Heart left ventricle (tissue), 13 donors: Measurements from ENCODE around the gene NPNT.
A peak's percentile ranks its signal among the peaks of the same experiment; 100 is the strongest.

Source experiments
- POLR2A ChIP-seq, 2 donors: fragments of 450-650 bp; IDR thresholded peaks; one replicate each; pipeline ENCODE4 v1.6.1; 2017; ENCODE audit warnings: antibody characterized with exemption in 2 of 2, mild to moderate bottlenecking in 2 of 2, moderate library complexity in 2 of 2
- TF ChIP-seq, protein P1 (sequence below), 12 donors: fragments of 200-600 bp; sonication (generic) in 4 of 12; IDR thresholded peaks; one replicate each; pipeline versions ENCODE4 v1.5.0 to v1.8.0; 2018 to 2022; ENCODE audit warnings: antibody characterized with exemption in 12 of 12, mild to moderate bottlenecking in 5 of 12
- donor health status: ischemic (EF 13 %, LVEDD 7.1; RV severe dilation, severe dysfunction).
- donor health status: DM: no; HTN: yes; CAD: no.
- donor health status: DM: no; HTN: no; CAD: no.
- donor health status: ischemic (EF 25% LVEDD 6.9; RV normal size, moderate dysfunction).
- donor health status: ischemic (EF 25% LVEDD 5.7; RV mildly dilated, moderate dysfunction).
- donor health status: ischemic (EF 35%, LVEDD 5.7; RV mildly dilated, moderate dysfunction).
- donor health status: nonischemic (EF 11% LVEDD 7.7; RV severe dilation, severe dysfunction).
- donor health status: DM: yes; HTN: yes; CAD: no.
- donor health status: PGD.
- donor health status: ischemic (EF 29% LVEDD 5.4; RV normal size, mild dysfunction).
- donor health status: nonischemic (EF 23%, LVEDD 6.1; RV moderate dilation, normal function).

DNA sequence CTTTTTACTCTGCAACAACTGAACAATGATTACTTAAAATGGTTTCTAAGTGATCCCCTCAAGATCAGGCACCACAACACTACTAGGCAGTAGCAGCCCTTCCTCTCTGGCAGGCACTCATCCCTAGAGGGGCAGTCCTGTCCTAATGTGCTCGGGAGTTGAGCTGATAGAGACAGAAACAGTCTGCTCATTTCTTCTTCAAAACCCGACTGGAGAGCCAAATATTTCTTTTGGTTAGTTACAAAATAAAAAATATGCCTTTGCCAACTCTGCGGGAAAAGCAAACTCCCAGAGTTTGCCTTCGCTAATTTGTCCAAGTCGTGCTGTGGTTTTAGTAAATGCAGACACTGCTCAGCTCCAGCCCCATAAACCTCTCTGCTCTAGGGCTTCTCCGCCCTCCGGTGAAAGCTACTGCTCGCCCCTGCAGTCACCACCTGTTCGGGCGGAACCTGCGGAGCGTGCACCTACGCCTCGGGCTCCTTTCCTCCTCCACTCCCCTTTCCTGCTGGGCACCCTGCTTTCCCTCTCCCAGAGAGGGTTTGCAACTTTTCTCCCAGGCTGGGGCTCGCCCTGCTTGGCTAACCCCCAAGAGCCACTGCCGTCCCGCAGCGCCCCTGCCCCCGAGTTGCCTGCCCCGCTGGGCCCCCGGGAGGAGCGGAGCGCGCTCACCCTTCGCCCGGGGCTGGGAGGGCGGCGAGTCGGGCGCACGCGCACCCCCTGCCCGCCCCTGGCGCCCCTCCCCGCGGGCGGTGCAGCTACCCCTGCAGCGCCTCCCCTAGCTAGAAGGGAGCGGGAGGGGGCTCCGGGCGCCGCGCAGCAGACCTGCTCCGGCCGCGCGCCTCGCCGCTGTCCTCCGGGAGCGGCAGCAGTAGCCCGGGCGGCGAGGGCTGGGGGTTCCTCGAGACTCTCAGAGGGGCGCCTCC, at the start of gene NPNT:
- TF ChIP-seq, protein P1, sequence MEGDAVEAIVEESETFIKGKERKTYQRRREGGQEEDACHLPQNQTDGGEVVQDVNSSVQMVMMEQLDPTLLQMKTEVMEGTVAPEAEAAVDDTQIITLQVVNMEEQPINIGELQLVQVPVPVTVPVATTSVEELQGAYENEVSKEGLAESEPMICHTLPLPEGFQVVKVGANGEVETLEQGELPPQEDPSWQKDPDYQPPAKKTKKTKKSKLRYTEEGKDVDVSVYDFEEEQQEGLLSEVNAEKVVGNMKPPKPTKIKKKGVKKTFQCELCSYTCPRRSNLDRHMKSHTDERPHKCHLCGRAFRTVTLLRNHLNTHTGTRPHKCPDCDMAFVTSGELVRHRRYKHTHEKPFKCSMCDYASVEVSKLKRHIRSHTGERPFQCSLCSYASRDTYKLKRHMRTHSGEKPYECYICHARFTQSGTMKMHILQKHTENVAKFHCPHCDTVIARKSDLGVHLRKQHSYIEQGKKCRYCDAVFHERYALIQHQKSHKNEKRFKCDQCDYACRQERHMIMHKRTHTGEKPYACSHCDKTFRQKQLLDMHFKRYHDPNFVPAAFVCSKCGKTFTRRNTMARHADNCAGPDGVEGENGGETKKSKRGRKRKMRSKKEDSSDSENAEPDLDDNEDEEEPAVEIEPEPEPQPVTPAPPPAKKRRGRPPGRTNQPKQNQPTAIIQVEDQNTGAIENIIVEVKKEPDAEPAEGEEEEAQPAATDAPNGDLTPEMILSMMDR (IDR thresholded peaks at IDR 0.05), result no peak
- TF ChIP-seq POLR2A (IDR thresholded peaks at IDR 0.05), result peak in 1 of 2 donors; percentile 23
